ENCODE data around the gene OS9. TPM values are rescaled to one million over a fixed set of nuclear protein-coding genes. Genes with fewer than 3 reads are reported as not detected.
"Not testable (repeated sequence)": the region's sequence is repeated elsewhere in the genome, so short reads cannot be mapped to it uniquely, and the experiment has no call there.

The OS9 gene
- total RNA-seq, 3 donors from 2014 or later, result 86.4 to 108 (median 101) TPM

GRCh38 chr12:57713209-57713608 is 19.3 kb downstream of the OS9 start:
- Mint-ChIP-seq H3K27me3 (ENCODE audit: low read depth) (no peaks in the 10 kb centered on the region), H3K9me3 (no peaks in the 10 kb centered on the region), H3K4me1 (ENCODE audit: low read depth) (no peaks in the 10 kb centered on the region), H3K36me3 (ENCODE audit: insufficient read depth) (peaks cover 27% of the 10 kb centered on the region), H3K4me3 (no peak overlapping the region)
- DNase-seq (no peak), ATAC-seq (no peak)

GRCh38 chr12:57715036-57715748 is 21.3 kb downstream of the OS9 start:
- DNase-seq; H3K27me3 Mint-ChIP-seq (ENCODE audit: low read depth); H3K4me1 Mint-ChIP-seq (ENCODE audit: low read depth); H3K9me3 Mint-ChIP-seq; ATAC-seq; H3K4me3 Mint-ChIP-seq: not testable (repeated sequence)
- H3K36me3 Mint-ChIP-seq (ENCODE audit: insufficient read depth), result peaks cover 31% of the 10 kb centered on the region

GRCh38 chr12:57715786-57716185 is 21.9 kb downstream of the OS9 start:
- no peaks in the 10 kb centered on the region for H3K27me3 Mint-ChIP-seq (ENCODE audit: low read depth)
- no peak for DNase-seq
- H3K4me3 Mint-ChIP-seq, result no peak overlapping the region
- H3K36me3 Mint-ChIP-seq (ENCODE audit: insufficient read depth), result peaks cover 29% of the 10 kb centered on the region
- H3K4me1 Mint-ChIP-seq (ENCODE audit: low read depth), result no peaks in the 10 kb centered on the region
- no peak for ATAC-seq
- no peaks in the 10 kb centered on the region for H3K9me3 Mint-ChIP-seq

GRCh38 chr12:57716305-57716704 is 22.4 kb downstream of the OS9 start:
- H3K4me1 Mint-ChIP-seq (ENCODE audit: low read depth), result no peaks in the 10 kb centered on the region
- no peak for DNase-seq
- ATAC-seq, result no peak
- H3K36me3 Mint-ChIP-seq (ENCODE audit: insufficient read depth), result peaks cover 27% of the 10 kb centered on the region
- no peak overlapping the region for H3K4me3 Mint-ChIP-seq
- no peaks in the 10 kb centered on the region for H3K27me3 Mint-ChIP-seq (ENCODE audit: low read depth)
- H3K9me3 Mint-ChIP-seq, result no peaks in the 10 kb centered on the region

GRCh38 chr12:57717131-57717530 is 23.2 kb downstream of the OS9 start:
- peaks cover 2% of the 10 kb centered on the region for H3K4me1 Mint-ChIP-seq (ENCODE audit: low read depth)

GRCh38 chr12:57717846-57718640 is 24.1 kb downstream of the OS9 start:
- Mint-ChIP-seq H3K9me3 (no peaks in the 10 kb centered on the region), H3K36me3 (ENCODE audit: insufficient read depth) (peaks cover 23% of the 10 kb centered on the region), H3K27me3 (ENCODE audit: low read depth) (no peaks in the 10 kb centered on the region), H3K4me1 (ENCODE audit: low read depth) (peaks cover 2% of the 10 kb centered on the region), H3K4me3 (no peak overlapping the region)
- ATAC-seq (no peak), DNase-seq (no peak)

More at GRCh38 chr12:57717131-57717530, 23.2 kb downstream of the OS9 start:
- H3K9me3 Mint-ChIP-seq, result no peaks in the 10 kb centered on the region
- no peak overlapping the region for H3K4me3 Mint-ChIP-seq
- DNase-seq (no peak), ATAC-seq (no peak)
- H3K36me3 Mint-ChIP-seq (ENCODE audit: insufficient read depth), result peaks cover 27% of the 10 kb centered on the region
- H3K27me3 Mint-ChIP-seq (ENCODE audit: low read depth), result no peaks in the 10 kb centered on the region

GRCh38 chr12:57718641-57719528 is 25.0 kb downstream of the OS9 start:
- no peak overlapping the region for H3K4me3 Mint-ChIP-seq
- DNase-seq (no peak), ATAC-seq (no peak)
- H3K27me3 Mint-ChIP-seq (ENCODE audit: low read depth), result no peaks in the 10 kb centered on the region
- H3K4me1 Mint-ChIP-seq (ENCODE audit: low read depth), result peaks cover 2% of the 10 kb centered on the region
- H3K9me3 Mint-ChIP-seq, result no peaks in the 10 kb centered on the region
- H3K36me3 Mint-ChIP-seq (ENCODE audit: insufficient read depth), result peaks cover 23% of the 10 kb centered on the region

GRCh38 chr12:57719777-57720605 is 26.1 kb downstream of the OS9 start:
- no peaks in the 10 kb centered on the region for H3K9me3 Mint-ChIP-seq
- peaks cover 8% of the 10 kb centered on the region for H3K4me1 Mint-ChIP-seq (ENCODE audit: low read depth)
- no peaks in the 10 kb centered on the region for H3K27me3 Mint-ChIP-seq (ENCODE audit: low read depth)
- no peak for DNase-seq
- H3K4me3 Mint-ChIP-seq, result no peak overlapping the region
- H3K36me3 Mint-ChIP-seq (ENCODE audit: insufficient read depth), result peaks cover 23% of the 10 kb centered on the region
- ATAC-seq, result no peak

GRCh38 chr12:57720606-57721595 is 27.0 kb downstream of the OS9 start:
- Mint-ChIP-seq H3K27me3 (ENCODE audit: low read depth) (no peaks in the 10 kb centered on the region), H3K4me3 (no peak overlapping the region), H3K4me1 (ENCODE audit: low read depth) (peaks cover 9% of the 10 kb centered on the region), H3K36me3 (ENCODE audit: insufficient read depth) (peaks cover 20% of the 10 kb centered on the region), H3K9me3 (no peaks in the 10 kb centered on the region)
- no peak for ATAC-seq
- DNase-seq, result no peak

- not testable (repeated sequence) for H3K27me3 Mint-ChIP-seq (ENCODE audit: low read depth); ATAC-seq; H3K9me3 Mint-ChIP-seq; H3K4me3 Mint-ChIP-seq; DNase-seq; H3K4me1 Mint-ChIP-seq (ENCODE audit: low read depth)
- peaks cover 22% of the 10 kb centered on the region for H3K36me3 Mint-ChIP-seq (ENCODE audit: insufficient read depth)
Measured at GRCh38 chr12:57721846-57722608, 28.1 kb downstream of the OS9 start.

- Mint-ChIP-seq H3K36me3 (ENCODE audit: insufficient read depth) (peaks cover 24% of the 10 kb centered on the region), H3K4me1 (ENCODE audit: low read depth) (peaks cover 9% of the 10 kb centered on the region), H3K27me3 (ENCODE audit: low read depth) (no peaks in the 10 kb centered on the region), H3K4me3 (no peak overlapping the region), H3K9me3 (no peaks in the 10 kb centered on the region)
- DNase-seq (no peak), ATAC-seq (peak in 1 of 2 donors; percentile 5)
Measured at GRCh38 chr12:57722716-57723629, 29.0 kb downstream of the OS9 start.
